NCI-H2196 treated with DMSO at 0.1 percent for 48 hours (cell line): ENCODE measurements around the gene TSPAN9.

Source experiments
- DNase-seq: peaks from one replicate; lab custom pipeline; 2025; ENCODE audit not compliant: unreplicated experiment; lab: John Stamatoyannopoulos, UW

Gene TSPAN9

DNA sequence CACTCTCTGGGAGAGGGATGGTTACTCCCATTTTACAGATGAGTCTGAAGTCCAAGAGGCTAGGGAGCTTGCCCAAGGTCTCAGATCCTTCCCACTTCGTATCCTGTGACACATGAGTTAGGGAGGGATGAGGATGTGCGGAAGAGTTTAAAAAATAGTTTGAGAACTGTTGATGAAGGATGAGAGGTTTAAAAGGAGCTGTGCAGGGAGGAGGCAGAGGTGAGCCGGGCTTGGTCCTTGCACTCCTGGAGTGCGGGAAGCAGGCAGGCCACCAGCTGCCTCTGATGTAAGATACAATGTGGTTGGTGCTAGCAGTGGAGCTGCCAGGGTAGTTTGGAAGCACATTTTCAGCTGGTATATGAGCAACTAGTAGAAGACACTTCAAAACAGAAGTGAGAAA lies 46.5 kb downstream of the TSPAN9 start:
- no peak for DNase-seq

DNA sequence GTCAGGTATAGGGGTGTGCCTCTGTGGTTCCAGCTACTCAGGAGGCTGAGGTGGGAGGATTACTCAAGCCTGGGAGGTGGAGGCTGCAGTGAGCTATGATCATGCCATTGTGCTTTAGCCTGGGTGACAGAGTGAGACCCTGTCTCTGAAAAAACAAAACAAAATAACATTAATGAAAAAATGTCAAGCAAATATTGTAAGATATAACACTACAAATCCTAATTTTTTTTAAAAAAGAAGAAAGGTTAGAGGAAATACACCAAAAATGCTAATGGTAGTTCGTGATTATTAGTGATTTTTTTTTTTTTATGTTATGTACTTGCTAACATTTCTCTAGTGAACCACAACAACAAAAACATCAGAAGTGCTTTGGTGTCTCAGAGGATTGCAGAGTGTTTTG lies 47.7 kb downstream of the TSPAN9 start:
- no peak for DNase-seq

DNA sequence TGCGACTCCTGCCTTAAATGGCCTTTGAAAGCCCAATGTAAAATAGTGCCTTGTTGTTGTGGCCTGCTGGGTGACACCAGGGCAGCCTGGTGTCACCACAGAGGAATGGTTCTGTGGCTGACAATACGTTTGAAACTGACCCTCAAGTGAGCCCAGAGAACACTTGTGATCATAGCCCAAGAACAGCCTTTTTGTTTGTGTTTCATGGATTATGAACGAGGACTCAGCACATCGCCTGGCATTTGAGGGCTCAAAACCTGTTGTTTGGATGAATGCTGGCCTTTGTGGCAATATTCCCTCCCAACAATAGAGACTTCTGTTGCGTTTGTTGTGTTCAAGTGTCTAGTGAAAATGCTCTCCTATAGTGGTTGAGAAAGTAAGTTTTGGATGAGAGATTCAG lies 48.5 kb downstream of the TSPAN9 start:
- DNase-seq: no peak

DNA sequence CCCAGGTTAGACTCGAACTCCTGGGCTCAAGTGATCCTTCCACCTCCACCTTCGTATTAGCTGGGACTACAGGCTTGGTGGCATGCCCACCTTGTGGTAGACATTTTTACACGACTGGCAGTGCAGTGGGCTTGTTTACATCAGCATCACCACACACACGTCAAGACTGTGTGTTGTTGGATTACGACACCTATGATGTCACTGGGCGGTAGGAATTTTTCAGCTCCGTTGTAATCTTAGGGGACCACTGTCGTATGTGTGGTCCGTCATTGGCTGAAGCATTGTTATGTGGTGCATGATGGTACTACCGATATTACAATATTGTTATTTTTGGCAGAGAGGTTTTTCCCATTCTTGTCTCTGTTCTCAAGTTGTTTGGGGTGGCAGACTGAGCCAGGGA lies 50.7 kb downstream of the TSPAN9 start:
- DNase-seq: no peak

DNA sequence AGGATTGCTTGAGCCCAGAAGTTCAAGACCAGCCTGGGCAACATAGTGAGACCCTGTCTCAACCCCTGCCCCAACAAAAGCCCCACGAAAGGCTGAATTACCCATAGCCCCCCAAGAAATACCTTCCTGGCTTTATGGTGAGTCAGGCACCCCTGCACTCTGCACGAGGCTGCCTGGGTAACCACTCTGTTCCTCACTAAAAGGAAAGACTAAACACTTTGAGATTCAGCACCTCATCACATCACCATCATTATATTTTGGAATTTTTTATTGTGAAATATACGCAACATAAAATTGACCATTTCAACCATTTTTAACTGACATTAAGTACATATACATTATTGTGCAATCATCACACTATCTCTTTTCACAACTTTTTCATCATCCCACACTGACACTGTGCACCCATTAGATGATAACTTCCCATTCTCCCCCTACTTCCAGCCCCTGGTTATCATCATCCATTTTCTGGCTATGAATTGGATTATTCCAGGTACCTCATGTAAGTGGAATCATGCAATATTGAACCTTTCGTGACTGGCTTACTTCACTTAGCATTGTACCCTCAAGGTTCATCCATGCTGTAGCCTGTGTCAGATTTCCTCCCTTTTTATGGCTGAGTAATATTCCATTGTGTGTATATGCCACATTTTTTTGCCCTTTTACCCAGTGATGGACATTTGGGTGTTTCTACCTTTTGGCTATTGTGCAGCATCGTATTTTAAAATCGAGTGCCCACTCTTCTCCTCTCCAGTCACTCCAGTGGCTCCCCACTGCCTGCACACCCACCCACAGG lies 51.5 kb downstream of the TSPAN9 start:
- DNase-seq: no peak

DNA sequence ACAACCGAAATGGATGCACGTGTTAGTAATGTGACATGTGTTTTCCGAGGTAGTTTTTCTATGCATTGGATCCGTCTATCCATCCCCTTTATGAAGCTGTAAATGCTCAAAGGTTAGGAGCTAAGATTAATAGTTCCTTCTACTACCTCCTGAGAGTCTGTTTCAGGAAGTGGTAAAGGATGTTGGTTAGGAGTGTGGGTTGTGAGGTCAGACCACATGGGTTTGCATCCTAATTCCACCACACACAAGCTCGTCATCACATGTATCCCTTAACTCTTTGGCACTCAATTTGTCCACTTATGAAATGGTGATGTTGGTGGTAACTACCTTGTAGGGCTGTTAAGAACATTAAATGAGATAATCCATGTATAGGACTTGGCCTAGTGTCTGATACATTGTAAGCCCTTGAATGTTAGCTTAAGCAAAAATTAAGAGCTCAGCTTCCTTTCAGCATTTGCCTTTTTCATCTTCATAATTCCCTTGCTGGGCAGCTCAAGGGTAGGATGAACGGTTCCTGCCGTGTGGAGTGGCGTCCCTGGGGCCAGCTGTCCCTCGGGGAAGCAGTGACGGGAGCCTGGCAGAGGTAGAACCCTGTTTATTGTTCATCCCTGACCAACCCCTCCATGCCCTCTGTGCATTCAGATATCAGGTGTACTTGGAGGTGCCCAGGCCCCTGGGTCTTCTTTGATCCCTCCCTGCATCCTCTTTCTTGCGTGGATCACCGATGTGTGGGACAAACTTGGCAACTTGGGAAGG lies 52.3 kb downstream of the TSPAN9 start:
- DNase-seq: no peak

DNA sequence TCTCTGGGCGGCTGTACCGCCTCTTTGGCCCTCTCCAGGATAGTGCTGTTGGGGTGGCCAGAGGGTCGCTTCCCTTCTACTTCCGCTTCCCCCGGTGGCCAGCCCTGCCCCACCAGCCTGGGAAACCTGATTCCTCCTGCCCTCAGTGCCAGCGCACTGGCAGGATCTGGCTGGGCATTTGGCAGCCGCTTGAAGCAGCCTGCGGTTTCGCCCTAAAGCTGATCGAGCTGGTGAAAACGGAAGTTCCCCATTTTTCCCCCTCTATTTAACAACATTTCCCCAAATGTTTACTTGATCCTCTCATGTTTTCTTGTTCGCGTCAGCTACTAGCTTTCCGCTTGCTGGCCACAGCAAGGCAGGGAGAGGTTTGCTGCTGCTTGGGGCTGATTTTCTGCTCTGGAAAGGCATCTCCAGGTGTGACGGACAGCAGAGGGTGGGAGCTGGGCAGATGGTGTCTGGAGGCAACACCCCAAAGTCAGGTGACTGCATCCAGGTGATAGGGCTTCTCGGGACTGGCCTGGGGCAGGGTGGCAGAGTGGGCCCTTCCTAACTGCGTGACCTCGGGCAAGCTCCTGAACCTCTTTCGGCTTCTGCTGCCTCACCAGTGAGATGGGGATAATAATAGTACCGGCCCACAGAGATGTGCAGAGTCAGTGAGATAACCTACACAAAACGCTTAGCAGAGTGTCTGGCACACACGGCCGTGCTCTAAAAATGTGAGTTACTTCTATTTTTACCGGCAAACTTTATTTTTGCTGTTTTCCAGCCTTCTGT lies 53.1 kb downstream of the TSPAN9 start:
- DNase-seq: peak; percentile 54

DNA sequence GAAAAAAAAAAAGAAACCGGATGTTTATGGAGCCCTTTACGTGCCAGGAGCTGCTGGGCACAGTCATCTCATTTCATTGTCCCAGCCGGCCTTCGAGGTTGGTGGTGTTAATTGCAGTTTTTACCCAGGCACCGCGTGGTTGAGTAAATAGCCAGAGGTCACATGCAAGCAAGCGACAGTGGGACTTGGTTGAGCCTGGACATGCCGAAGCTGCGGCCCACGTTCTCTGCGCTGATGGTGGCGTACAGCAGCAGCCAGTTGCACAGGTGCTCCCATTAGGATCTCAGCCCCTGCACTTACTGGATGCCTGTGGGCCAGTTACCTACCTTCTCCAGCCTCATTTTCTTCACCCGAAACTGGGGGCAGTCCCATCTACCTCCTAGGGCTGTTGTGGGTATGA lies 54.0 kb downstream of the TSPAN9 start:
- no peak for DNase-seq

DNA sequence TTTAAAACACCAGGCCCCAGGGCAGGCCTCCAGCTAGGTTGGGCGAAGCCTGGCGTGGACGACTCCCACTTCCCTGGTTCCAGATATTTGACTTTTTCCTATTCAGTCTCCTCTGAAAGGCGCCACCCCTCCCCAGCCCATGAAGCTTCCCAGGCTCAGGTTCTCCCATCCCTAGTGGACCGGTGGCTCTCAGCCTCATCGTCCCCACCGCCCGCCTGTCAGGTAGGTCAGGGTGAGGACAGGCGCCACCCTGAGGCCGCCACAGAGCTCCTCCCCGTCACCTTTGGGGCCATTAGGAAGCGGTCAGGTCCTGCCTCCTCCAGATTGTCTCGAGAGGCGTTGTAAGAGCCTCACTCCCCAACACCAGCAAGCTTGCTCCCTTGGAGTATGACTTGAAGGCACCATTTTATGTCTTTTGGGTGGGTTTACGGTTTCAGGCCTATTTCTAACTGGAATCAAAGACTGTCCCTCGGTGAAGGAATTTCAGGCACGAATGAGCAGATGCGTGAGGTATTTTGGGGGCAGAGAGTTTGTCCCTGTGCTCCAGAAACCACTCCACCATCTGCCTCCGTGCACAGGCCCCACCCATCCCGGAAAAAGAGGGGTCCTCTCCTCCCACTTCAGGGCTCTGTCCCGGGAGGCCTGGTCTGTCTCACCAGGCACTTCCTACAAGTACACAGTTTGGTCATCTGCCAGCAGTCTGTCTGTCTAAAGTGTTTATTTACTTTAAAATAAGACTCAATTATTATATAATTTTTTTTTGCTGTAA lies 55.6 kb downstream of the TSPAN9 start:
- DNase-seq: no peak

DNA sequence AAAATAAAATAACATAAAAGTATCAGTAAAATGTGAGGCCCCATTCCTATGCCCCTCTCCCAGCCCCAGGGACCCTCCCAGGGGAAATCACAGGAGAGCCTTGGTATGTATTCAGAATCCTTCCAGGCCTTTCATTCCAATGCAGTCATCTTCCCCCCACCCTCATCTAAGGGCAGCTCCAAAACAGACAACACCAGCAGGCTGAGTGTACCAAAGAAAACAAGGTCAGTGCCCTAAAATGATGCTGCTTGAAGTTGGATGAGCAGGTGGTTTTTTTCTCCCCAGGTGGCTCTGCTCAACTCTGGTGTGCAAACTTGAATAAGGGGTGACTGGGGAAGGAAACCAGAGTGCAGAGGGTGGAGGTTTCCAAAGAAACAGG lies 56.2 kb downstream of the TSPAN9 start:
- DNase-seq: no peak

DNA sequence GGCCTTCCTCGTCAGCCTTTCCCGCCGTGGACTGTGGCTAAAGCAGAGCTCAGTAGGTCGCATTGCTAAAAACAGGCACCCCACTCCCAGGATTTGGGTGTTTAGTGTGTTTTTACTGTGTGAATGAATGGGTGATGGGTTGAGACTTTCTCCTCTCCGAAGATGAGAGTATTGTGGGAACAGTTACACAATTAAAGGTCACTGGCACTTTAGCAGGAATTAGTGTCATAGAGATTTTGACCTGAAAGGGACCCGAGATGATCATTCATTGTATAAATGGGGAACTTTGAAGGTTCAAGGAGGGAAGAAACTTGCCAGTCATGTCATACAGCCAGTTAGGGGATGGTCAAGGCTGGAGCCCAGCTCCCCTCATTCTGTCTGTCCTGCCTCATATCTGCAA lies 56.9 kb downstream of the TSPAN9 start:
- DNase-seq: no peak

DNA sequence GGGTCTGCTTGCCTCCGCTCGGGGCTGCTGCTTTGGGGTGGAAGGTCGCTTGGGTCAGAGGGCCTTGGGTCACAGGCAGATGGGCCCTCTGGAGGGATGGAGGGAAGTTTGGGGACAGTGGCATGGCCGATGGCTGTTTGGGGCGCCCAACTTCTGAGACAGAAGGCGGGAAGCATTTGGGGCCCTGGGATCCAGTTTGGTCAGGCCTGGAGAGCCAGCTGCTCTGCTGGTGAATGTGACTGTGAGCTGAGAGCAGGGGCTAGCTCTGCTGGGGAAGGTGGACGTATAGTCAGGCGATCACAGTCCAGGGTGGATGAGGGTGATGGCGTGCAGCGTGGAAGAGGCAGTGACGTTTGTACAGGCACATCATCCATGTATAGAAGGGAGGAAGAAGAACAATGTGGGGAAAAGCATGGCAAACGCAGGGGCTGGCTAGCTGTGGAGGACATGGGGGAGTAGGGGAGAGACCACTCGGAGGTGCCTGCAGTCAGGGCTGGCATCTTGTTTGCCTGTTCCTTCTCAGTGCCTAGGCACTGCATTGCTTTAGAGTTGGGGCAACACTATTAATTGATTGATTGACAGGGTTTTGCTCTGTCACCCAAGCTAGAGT lies 57.5 kb downstream of the TSPAN9 start:
- no peak for DNase-seq

DNA sequence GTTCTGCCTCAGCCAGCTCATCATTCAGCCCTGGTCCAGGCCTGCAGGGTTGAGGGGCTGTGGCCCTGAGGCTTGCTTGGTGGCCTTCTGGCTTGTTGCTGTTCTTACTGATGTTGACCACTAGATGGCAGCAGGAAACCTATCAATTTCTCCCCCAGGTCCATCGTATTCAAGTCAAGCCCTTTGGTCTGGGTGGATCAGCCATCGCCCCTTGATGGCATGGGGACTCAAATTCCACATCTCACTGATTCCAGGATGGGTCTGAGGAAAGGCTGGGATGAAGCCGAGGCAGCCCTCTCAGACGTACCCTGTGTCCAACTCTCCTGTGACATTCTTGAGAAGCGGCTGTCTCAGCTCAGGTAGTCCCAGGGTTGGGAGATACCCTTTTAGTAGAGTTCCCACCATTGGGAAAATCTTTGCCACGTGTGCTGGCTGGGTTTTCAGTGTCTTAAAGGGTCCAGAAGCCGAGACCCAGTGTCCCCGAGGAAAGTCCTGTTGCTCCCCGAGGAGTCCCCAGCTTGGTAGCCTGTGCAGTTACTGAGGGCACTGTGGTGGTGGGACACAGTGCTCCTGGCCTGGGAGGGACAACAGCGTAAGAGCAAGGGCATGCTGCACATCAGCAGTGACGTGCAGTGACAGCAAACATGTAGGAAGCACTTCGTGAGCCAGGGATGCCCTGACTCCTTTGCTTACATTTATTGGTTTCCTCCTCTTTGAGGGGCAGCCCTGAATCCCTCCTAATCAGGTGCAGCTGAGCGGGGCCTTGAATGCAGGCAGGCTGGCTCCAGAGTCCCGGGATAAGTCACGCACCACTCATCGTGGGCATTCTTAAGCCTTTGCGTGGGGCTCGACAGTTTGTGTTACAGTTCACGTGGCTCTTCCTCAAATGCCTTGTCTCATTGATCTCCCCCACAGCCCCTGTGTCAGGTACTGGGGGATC lies 58.6 kb downstream of the TSPAN9 start:
- no peak for DNase-seq

DNA sequence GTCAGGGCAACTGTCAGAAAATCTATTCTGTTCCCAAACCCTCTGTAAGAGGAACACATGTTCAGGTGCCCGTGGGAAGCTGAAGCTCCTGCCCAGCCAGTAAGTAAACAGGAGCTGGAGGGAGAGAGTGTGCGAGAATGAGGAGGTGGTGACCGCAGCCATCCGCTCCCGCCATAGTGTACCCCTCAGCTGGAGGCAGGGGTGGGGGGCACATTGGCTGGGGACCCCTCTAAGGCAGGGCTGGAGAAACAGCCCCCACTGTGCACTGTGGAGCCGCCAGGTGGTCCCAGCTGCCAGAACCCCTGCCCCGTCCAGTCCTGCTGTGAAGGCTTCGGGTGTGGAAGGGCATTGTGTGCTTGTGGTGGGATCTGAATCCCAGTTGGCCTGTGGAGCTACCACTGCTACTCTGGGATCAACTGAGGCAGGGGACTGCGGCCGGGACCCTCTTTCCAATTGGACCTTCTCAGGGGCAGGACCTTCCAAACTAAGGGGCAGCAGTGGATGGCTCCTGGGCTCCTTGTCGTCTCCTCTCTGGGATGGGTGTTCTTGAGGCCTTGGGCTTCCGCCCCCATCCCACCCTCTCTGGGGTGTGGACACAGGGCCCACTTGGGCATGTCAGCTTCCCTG lies 59.6 kb downstream of the TSPAN9 start:
- no peak for DNase-seq

DNA sequence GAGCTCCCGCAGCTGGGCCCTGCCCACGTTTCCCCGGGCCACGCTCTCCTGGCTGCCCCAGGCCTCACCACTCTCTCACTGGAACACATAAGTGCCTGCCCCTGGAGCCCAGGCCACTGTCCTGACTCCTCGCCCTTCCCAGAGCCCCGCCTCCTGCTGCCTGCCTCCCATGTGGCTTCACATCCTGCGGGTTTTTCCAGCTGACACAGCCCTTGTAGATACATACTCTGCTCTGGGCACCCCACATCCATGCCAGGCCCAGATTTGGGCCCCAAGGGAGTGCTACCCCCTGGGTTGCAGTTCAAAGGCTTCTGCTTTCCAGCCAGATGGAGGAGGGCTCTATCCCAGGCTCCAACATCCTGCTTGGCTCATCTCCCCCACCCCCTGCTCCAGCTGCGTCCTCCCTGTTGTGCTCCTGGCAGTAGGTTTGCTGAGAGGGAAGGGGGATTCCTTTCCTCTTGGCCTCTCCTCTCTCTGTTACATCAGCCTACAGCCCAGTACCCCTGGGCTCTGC lies 60.1 kb downstream of the TSPAN9 start:
- DNase-seq: no peak

DNA sequence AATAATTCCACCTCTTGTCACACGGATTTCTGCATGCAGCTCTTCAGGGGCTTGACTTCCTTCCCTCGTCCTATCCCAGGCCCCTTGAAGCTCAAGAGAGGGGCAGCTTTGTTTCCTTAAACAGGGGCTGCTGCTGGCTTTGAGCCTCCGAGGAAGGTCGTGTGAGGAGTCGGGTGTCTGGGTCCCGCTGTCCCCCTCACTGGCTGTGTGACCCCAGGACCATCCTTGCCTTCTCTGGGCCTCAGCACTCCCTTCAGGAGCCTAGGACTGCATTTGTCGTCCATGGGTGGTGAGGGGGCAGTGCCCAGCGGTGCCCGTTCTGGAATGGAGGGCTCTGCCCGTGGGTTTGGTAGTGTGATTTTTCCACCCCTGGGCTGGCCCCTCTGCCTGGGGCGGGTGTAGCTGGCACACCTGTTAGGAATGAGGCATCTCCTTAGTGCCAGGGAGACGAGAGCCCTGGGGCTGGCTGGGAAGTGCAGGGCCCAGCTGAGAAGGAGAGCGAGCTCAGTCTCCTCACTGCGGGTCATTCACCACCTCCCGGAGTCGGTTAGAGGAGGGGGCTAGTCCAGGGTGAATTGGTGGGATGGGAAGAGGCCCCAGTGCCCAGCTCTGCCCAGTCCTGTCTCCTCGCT lies 60.8 kb downstream of the TSPAN9 start:
- no peak for DNase-seq

DNA sequence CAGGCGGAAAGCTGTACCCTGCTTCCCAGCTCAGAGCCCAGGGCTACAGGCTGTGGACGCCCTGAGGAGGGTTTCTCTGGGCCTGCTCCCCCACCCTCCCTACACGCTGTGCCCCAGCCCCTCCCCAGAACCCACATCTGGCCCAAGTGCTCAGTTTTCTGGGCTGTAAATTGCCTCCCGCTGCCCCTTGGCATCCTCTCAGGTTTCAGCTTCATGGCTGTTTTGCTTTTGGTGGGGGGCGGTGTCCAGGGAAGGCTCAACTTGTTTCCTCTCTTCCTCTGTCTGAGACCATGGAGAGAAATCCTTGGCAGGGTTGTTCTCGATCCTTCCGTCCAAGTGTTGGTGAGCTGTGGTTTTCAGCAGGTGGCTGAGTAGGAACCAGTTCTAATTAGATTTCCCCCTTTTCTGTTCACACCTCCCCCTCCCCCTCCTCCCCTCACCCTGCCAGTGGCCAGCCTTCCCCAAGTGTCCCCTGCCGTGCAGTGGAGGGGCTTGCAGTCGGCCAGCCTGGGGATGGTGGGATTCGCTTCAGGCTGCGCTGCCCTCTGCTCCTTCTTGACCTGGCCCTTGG lies 61.8 kb downstream of the TSPAN9 start:
- no peak for DNase-seq

DNA sequence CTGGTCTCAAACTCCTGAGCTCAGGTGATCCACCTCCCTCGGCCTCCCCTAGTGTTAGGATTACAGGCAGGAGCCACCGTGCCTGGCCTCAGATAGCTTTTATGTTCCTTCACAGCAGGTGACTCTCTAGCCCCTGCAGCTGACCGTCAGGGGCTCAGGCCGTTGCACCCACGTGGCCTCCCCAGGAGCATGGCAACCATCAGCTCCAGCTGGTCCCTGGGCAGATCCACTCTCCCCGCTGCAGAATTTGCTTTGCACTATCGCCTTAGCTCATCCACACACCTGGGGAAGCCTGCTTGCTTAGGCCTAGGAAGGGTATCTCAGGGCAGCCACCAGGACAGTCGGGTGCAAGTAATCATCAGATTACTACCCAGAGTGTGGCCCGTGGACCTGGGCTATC lies 62.6 kb downstream of the TSPAN9 start:
- no peak for DNase-seq
